H1 (cell line): ENCODE measurements around the gene CADM2.

Source experiments
- EZH2 ChIP-seq: fragments of 200-600 bp; sonication (generic); IDR thresholded peaks from 2 replicates; pipeline ENCODE4 v1.7.1; 2012; ENCODE audit warnings: low read depth, mild to moderate bottlenecking, moderate library complexity, low read length, inconsistent platforms; ENCODE audit not compliant: severe bottlenecking
- SRF ChIP-seq: IDR thresholded peaks from 2 replicates; pipeline ENCODE4 v1.6.1; 2011; ENCODE audit warnings: mild to moderate bottlenecking, low read depth, low read length, moderate library complexity

GRCh38 chr3:84922682-84923081 is 36.1 kb upstream of the CADM2 start:
- TF ChIP-seq SRF (no peak), EZH2 (no peak)
